Activated T-cell treated with anti-CD3 and anti-CD28 coated beads for 24 hours (primary cell): Measurements from ENCODE around the gene PRLH.
A peak's percentile ranks its signal among the peaks of the same experiment; 100 is the strongest.

Source experiments
- DNase-seq: peaks from one replicate; pipeline ENCODE4 v3.0.0-alpha.2; 2020; ENCODE audit warnings: low read depth

Gene PRLH

GRCh38 chr2:237539681-237540080, 26.7 kb upstream of the PRLH start:
- DNase-seq, result no peak

- DNase-seq, result no peak
Observed at GRCh38 chr2:237540223-237540775, 26.1 kb upstream of the PRLH start.

GRCh38 chr2:237540823-237541222, 25.6 kb upstream of the PRLH start:
- no peak for DNase-seq

GRCh38 chr2:237541243-237541642, 25.1 kb upstream of the PRLH start:
- no peak for DNase-seq

DNA sequence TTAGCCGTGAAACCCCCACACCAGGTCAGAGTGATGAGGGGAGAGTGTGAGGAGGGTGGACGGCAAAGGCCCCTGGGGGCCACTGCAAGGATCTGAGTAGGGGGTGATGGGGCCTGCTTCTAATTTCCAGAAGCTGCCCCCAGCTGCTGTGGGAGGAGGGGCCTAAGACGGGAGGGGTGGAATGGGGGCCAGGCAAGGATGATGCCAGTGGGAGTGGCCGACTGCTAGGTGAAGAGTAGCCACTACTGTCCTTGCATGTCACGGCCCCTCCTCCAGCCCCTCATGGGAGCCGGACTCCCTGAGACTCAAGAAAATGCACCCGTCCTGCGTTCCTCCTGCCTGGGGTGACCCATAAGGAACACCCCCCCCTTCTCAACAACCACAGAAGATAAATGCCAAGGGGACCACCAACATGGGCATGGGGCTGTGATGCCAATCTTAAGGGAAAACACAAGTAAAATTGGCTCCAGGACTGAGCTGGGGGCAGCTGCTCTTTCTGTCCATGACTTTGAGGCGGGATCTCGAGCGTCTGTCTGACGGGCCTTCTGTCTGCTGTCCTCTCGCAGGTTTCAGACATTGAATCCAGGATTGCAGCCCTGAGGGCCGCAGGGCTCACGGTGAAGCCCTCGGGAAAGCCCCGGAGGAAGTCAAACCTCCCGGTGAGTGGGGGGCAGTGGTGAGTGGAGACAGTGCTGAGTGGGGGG, 24.2 kb upstream of the PRLH start:
- DNase-seq, result no peak

DNA sequence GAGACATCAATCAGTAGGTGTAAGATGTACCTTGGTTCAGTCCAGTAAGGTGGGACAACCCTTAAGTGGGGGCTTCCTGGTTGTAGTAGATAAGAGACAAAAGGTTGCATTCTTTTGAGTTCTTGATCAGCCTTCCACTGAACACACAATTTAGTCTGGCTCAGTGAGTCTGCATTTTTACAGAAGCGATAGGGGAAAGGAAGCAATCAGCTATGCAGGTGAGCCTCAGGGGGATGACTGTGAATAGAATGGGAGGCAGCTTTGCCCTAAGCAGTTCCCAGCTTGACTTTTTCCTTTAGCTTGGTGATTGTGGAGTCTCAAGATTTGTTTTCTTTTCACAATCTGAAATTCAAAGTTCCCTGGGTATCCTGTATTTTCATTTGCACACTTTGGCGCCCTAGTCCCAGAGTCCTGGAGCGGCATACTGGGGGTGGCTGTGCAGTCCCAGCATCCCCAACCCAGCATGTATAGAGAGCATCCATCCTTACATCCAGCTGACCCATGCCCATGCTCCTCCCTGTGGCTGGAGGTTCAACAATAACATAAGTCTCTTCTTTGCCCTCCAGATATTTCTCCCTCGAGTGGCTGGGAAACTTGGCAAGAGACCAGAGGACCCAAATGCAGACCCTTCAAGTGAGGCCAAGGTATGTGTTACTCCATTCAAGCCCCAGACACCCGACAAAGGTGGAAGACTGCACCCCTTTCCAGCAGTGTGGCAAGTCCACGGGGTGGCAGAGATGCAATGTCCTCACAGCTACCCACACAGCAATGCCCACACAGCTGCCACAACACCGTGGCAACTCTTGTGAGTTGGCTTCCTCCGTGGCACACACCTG, 20.1 kb upstream of the PRLH start:
- DNase-seq, result no peak

- DNase-seq, result no peak
Observed at GRCh38 chr2:237546876-237547395, 19.4 kb upstream of the PRLH start.

DNA sequence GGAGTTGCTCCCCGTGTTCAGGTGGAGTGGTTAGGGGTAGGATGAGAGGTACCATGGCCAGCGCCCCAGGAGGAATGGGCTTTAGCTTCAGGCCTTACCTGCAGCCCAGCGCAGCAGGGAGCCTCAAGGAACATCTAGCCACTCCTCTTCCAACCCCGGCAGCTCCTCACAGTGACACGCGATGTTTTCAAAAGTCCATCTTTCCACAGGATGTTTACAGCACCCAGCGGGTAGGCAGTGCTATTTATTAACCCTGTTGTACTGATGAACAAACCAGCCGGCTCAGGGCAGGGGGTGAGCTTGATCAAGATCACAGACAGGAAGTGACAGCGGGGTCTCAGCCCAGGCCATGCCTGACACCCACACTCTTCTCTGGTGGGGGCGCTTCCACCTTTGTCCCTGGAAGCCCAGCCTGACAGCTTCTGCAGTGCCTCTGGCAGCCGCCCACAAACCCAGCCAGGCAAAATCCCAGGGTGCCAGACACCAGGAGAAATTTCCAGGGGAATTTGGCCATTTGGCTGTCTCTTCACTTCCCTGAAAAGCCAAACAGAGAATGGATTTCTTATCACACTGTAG, 18.4 kb upstream of the PRLH start:
- no peak for DNase-seq

DNA sequence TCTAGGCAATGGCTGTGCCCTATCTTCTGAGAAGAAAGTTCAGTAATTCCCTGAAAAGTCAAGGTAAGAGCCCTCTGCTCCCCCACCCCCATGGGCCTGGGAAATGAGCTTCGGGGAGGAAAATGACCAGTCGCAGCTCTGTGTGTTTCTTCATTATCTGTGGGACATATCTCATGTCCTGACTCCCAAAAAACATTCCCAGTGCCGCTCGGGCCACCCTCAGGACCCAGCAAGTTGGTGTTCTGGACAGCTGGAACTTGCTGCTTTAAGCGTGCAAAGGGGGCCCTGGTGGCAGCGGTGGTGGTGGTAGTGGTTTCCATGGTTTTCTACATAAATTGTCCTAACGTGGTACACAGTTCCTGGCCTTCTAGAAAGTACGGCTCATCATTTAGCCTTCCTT, 17.2 kb upstream of the PRLH start:
- no peak for DNase-seq

- no peak for DNase-seq
Observed at GRCh38 chr2:237549643-237550415, 16.5 kb upstream of the PRLH start.

- no peak for DNase-seq
Observed at GRCh38 chr2:237551071-237551574, 15.3 kb upstream of the PRLH start.

DNA sequence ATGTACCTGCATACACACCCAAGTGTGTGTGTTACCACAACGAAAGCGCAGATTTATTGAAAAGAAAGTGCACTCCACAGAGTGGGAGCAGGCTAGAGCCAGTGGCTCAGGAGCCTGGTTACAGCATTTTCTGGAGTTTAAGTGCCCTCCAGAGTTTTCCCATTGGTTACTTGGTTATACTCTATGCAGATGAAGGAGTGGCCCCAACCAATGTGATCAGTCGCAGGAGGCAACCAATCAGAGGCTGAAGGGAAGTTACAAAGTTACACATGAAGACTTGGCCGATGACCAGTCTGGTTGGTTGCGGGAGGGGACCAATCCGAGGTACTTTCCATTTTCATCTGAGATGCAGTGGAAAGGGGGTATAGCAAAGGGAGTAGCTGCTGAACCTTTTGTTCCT, 13.5 kb upstream of the PRLH start:
- no peak for DNase-seq

GRCh38 chr2:237553948-237554347, 12.4 kb upstream of the PRLH start:
- DNase-seq, result no peak

- DNase-seq, result no peak
Observed at GRCh38 chr2:237555560-237555959, 10.8 kb upstream of the PRLH start.

GRCh38 chr2:237556773-237557632, 9.4 kb upstream of the PRLH start:
- DNase-seq, result peak; percentile 16

GRCh38 chr2:237557633-237558015, 8.8 kb upstream of the PRLH start:
- no peak for DNase-seq

DNA sequence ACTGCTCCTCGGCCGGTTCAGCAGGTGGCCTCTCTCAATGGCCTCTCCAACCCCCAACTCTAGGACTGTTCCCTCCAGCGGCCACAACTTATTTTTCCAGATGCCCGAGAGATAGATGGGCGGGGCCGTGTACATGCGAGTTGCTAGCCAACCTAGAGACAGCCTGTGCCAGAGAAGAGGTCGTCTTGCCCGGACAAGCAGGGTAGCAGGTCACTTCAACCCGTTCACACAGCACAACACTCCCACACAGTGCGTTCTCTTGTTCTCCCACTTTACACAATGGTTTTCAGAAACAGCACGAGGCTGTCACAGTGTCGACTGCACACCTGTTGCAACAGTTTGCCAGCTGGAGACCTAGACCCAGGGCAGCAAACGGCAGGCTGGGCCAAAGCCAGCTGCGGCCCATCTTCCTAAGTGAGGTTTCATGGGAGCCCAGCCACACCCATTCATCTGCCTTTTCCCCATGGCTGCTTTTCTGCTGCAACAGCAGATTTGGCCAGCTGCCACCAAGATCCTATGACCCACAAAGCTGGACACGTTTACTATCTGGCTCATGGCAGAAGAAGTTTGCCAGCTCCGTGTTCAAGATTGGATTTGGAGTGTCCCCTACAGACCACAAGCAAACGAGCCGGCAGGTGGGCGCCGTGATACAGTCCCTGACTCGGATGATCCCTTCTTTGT, 7.3 kb upstream of the PRLH start:
- no peak for DNase-seq

- no peak for DNase-seq
Observed at GRCh38 chr2:237561221-237561620, 5.2 kb upstream of the PRLH start.

- no peak for DNase-seq
Observed at GRCh38 chr2:237563816-237564215, 2.6 kb upstream of the PRLH start.

DNA sequence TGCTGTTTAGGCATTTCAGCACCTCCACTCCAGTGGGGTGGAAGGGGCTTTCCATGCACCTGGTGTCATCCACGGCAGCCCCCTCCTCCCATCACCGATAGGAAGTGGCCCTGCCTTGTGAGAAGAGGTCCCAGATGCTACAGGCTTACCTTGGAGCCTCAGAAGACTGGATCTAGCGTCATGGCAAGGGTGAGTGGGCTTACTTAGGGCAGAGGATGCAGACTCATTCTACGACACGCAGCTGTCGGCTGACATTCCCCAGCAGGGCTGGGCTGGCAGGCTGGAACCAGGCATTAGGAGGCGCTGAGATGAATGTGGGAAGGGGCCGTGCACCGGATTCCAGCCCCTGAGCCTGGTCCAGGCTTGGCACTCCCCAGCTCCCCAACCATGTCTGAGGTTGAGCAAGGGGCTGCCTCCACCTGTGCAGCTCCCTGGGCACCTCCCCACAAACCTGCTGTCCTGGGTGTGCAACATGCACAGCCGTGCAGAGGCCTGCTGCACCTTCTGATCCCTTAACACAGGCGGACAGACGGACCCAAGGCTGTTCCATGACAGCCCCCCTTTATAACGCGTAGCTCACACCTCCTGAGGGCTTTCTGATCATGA, 1.7 kb upstream of the PRLH start:
- no peak for DNase-seq
